Measurements from ENCODE around the gene AP3M1.
"Not testable (repeated sequence)": the region's sequence is repeated elsewhere in the genome, so short reads cannot be mapped to it uniquely, and the experiment has no call there.

The AP3M1 gene

DNA sequence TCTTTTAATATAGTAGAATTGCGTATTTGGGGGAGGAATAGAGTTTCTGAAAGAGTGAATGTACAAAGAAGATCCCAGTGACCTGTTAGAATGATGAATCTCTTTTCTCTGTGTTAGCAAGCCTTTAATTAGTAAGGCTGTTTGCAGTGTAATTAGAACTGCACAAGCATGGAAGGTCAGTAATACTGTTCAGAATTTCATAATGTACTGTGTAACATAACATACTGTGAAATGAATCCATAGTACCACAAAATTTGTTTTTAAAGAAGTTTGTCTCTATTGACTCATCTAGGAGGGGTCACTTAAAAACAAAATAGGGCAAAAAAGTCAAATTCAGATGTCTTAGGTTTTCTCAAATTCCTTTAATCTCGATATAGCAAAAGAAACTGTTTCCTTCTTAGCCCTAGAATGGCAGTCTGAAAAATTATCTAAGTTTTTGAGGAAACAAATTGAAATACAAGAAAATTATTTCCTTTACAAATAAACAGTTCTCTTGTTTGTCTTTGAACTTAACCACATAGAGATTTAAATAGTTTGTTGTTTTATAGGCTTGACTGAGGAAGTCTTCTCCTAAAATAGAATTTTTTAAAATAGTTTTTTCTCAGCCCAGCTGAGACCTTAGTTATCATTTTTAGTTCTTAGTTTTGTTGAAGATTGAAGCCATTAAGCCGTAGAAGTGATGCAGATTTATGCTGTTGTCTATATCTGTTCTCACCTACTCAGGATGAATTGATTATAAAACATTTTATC lies 12.9 kb upstream of the AP3M1 start:
- no peaks in the 10 kb centered on the region for H3K9me3 ChIP-seq (ENCODE audit: control insufficient read depth in 1 of 2, low read length in 2 of 2)
- H3K4me1 ChIP-seq (ENCODE audit: control insufficient read depth in 1 of 2, insufficient read depth in 2 of 2, low read length in 2 of 2) = no peaks in the 10 kb centered on the region
- no peak overlapping the region for H3K9ac ChIP-seq (ENCODE audit: low read depth in 1 of 2, low read length in 2 of 2)
- H3K4me3 ChIP-seq (ENCODE audit: low read depth in 1 of 2, low read length in 2 of 2) = no peak overlapping the region
- no peak overlapping the region for H3K27ac ChIP-seq (ENCODE audit: low read depth, low read length)
- no peaks in the 10 kb centered on the region for H3K36me3 ChIP-seq (ENCODE audit: control insufficient read depth in 1 of 2, insufficient read depth in 2 of 2, low read length in 2 of 2)
- H3K27me3 ChIP-seq (ENCODE audit: control insufficient read depth in 1 of 2, insufficient read depth in 2 of 2, low read length in 2 of 2) = no peaks in the 10 kb centered on the region

GRCh38 chr10:74160013-74160412 lies 9.4 kb upstream of the AP3M1 start:
- no peaks in the 10 kb centered on the region for H3K9me3 ChIP-seq (ENCODE audit: control insufficient read depth in 1 of 2, low read length in 2 of 2)
- no peaks in the 10 kb centered on the region for H3K36me3 ChIP-seq (ENCODE audit: control insufficient read depth in 1 of 2, insufficient read depth in 2 of 2, low read length in 2 of 2)
- no peaks in the 10 kb centered on the region for H3K27me3 ChIP-seq (ENCODE audit: control insufficient read depth in 1 of 2, insufficient read depth in 2 of 2, low read length in 2 of 2)
- no peak overlapping the region for H3K9ac ChIP-seq (ENCODE audit: low read depth in 1 of 2, low read length in 2 of 2)
- no peaks in the 10 kb centered on the region for H3K4me1 ChIP-seq (ENCODE audit: control insufficient read depth in 1 of 2, insufficient read depth in 2 of 2, low read length in 2 of 2)
- H3K27ac ChIP-seq (ENCODE audit: low read depth, low read length) = no peak overlapping the region
- no peak overlapping the region for H3K4me3 ChIP-seq (ENCODE audit: low read depth in 1 of 2, low read length in 2 of 2)

DNA sequence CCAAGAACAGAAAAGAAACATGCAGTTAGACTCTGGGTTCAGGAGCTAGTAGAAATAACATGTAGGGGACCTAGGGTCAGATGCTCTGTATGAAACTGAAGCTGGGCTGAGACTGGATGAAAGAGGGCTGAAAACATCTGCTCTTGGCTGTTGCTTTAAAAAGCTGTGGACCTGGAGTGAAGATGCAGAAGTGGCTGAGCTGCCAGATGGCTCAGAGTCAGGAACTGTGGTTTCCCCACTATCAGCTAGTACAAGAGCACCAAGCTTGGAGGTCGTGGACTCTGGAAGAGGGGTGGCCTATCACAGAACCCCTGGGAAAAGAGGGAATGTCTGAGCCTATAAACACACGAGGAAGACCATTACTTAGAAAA lies 6.3 kb upstream of the AP3M1 start:
- no peak overlapping the region for H3K4me3 ChIP-seq (ENCODE audit: low read depth in 1 of 2, low read length in 2 of 2)
- H3K36me3 ChIP-seq (ENCODE audit: control insufficient read depth in 1 of 2, insufficient read depth in 2 of 2, low read length in 2 of 2) = no peaks in the 10 kb centered on the region
- no peaks in the 10 kb centered on the region for H3K27me3 ChIP-seq (ENCODE audit: control insufficient read depth in 1 of 2, insufficient read depth in 2 of 2, low read length in 2 of 2)
- peaks cover 7 to 8% of the 10 kb centered on the region in 2 donors for H3K4me1 ChIP-seq (ENCODE audit: control insufficient read depth in 1 of 2, insufficient read depth in 2 of 2, low read length in 2 of 2)
- H3K27ac ChIP-seq (ENCODE audit: low read depth, low read length) = no peak overlapping the region
- no peaks in the 10 kb centered on the region for H3K9me3 ChIP-seq (ENCODE audit: control insufficient read depth in 1 of 2, low read length in 2 of 2)
- no peak overlapping the region for H3K9ac ChIP-seq (ENCODE audit: low read depth in 1 of 2, low read length in 2 of 2)

DNA sequence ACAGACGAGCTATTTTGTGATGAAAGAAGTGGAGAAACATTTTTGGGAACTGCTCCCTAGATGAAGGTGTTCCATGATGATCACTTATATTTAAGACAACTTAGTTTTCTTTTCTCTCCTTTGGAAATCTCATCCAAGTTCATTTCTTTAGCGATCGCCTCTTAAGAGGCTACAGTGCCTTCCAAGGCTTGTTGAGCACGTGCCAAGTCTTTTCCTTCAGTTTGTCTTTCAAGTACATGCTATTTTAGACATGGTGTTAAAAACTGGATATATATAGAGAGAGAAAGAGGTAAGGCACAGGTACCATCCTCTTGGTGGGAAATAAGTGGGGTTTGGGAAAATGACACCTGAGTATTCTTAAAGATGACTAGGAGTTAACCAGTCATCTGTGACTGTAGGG lies 3.0 kb upstream of the AP3M1 start:
- Histone ChIP-seq H3K4me3 (ENCODE audit: low read depth in 1 of 2, low read length in 2 of 2) (no peak overlapping the region), H3K9me3 (ENCODE audit: control insufficient read depth in 1 of 2, low read length in 2 of 2) (no peaks in the 10 kb centered on the region), H3K36me3 (ENCODE audit: control insufficient read depth in 1 of 2, insufficient read depth in 2 of 2, low read length in 2 of 2) (no peaks in the 10 kb centered on the region), H3K27me3 (ENCODE audit: control insufficient read depth in 1 of 2, insufficient read depth in 2 of 2, low read length in 2 of 2) (no peaks in the 10 kb centered on the region), H3K4me1 (ENCODE audit: control insufficient read depth in 1 of 2, insufficient read depth in 2 of 2, low read length in 2 of 2) (peaks cover 17 to 23% of the 10 kb centered on the region in 2 donors), H3K27ac (ENCODE audit: low read depth, low read length) (no peak overlapping the region), H3K9ac (ENCODE audit: low read depth in 1 of 2, low read length in 2 of 2) (no peak overlapping the region)

DNA sequence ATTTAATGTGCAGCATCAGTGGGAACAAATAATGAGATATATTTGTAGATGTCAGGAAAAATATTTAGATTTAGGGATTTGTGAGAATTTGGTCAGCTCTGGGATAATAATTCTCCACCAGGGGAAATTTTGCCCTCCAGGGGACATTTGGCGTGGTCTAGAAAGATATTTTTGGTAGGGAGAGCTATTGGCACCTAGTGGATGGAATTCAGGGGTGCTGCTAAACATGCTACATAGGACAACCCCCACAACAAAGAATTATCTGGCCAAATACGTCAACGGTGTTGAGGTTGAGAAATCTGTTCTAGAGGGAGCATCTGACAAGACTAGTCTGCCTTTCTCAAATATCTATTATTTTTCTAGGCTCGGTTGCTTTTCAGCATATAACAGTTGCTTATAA lies 2.5 kb upstream of the AP3M1 start:
- H3K4me1 ChIP-seq (ENCODE audit: control insufficient read depth in 1 of 2, insufficient read depth in 2 of 2, low read length in 2 of 2) = peaks cover 17 to 23% of the 10 kb centered on the region in 2 donors
- no peaks in the 10 kb centered on the region for H3K27me3 ChIP-seq (ENCODE audit: control insufficient read depth in 1 of 2, insufficient read depth in 2 of 2, low read length in 2 of 2)
- no peaks in the 10 kb centered on the region for H3K9me3 ChIP-seq (ENCODE audit: control insufficient read depth in 1 of 2, low read length in 2 of 2)
- no peak overlapping the region for H3K27ac ChIP-seq (ENCODE audit: low read depth, low read length)
- peaks cover 0 to 1% of the 10 kb centered on the region in 2 donors for H3K36me3 ChIP-seq (ENCODE audit: control insufficient read depth in 1 of 2, insufficient read depth in 2 of 2, low read length in 2 of 2)
- no peak overlapping the region for H3K4me3 ChIP-seq (ENCODE audit: low read depth in 1 of 2, low read length in 2 of 2)
- no peak overlapping the region for H3K9ac ChIP-seq (ENCODE audit: low read depth in 1 of 2, low read length in 2 of 2)

DNA sequence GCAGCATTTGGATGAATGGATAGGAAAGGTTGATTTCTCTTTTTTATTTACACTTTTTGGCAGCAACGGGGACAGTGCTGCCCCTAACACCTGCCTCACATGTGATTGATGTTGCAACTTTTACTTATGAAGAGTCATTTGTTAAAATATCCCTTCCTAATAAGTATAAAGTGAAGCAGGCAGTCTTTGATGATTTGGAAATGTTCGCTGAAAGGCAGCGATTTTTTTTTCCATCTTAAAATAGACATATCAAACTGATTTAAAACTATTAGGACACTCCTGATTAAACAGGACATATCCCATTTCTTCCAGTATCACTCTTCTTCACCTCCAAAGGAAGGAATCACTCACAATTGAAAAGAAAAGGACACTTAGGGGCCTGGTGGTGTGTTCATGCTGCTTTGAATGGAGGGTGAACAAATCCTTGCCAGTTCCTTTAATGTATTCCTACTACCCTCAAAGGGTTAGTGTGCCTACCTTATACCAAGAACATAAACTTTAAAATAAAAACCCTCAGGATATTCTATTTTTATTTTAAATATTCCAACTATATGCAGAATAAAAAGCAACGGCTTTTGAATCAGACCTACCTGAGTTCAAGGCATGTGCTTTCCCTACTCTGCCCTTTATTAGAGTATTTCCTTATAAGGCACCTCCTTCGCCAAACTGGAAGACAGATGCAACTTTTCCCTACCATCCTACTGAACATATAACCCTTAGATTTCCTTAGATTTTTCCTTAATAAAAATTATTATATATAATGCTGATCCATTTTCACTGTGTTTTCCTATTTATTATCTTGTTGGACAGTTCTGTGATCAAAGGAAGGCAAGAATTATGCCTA lies 1.5 kb upstream of the AP3M1 start:
- Histone ChIP-seq H3K27me3 (ENCODE audit: control insufficient read depth in 1 of 2, insufficient read depth in 2 of 2, low read length in 2 of 2) (no peaks in the 10 kb centered on the region), H3K27ac (ENCODE audit: low read depth, low read length) (no peak overlapping the region), H3K36me3 (ENCODE audit: control insufficient read depth in 1 of 2, insufficient read depth in 2 of 2, low read length in 2 of 2) (peaks cover 4% of the 10 kb centered on the region in 2 donors), H3K4me3 (ENCODE audit: low read depth in 1 of 2, low read length in 2 of 2) (peak overlapping the region; percentile 92 to 100), H3K9ac (ENCODE audit: low read depth in 1 of 2, low read length in 2 of 2) (peak overlapping the region; percentile 87 to 92), H3K9me3 (ENCODE audit: control insufficient read depth in 1 of 2, low read length in 2 of 2) (no peaks in the 10 kb centered on the region), H3K4me1 (ENCODE audit: control insufficient read depth in 1 of 2, insufficient read depth in 2 of 2, low read length in 2 of 2) (peaks cover 17 to 23% of the 10 kb centered on the region in 2 donors)

DNA sequence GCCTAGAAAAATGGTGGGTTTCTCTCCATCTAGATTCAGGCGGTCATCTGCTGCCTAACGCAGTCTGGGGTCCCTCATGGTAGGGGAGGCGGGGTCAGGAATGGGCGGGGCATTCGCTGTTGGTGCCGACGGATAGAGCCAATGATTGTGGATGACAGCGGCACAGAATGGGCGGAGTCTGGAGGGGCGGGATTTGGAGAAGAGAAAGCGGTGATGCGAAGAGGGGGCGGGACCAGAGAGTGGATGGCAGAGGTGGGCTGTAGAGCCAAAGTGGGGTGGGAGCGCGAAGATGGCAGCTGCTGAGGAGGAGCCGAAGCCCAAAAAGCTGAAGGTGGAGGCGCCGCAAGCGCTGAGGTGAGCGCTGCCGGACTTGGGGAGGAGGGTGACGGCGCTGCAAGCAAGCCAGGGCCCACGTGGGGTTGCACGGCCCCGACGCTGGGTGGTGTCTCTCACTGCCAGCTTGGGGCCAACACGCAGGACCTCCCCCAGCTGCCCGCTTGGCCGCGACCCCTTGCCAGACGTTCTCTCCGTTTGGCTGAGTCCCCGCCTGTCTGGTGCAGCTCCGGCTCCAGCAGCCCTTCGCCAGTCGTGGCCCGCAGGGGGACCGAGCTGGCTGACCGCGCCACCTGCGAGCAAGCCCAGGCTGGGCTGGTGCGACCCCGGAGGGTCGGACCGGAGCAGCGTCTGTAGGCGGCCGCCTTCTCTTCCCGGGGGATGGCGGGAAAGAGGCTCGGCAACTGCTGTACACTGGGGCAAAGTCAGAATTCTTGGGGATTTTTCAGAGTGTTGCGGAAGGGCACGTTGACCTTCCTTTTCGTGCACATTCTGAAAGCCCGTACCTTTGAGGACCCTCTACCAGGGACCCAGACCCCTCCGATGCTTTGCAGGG lies 606 bp upstream of the AP3M1 start, which contains the start of gene ADK:
ADK (plus strand) TSS at position 232 of the 889 bp plus-strand sequence; CDS start at position 290, 58 bp downstream.
- H3K9ac ChIP-seq (ENCODE audit: low read depth in 1 of 2, low read length in 2 of 2) = peak within 1 kb of the TSS; percentile 87 to 92
- peaks cover 4% of the 10 kb centered on the region in 2 donors for H3K36me3 ChIP-seq (ENCODE audit: control insufficient read depth in 1 of 2, insufficient read depth in 2 of 2, low read length in 2 of 2)
- peaks cover 17 to 23% of the 10 kb centered on the region in 2 donors for H3K4me1 ChIP-seq (ENCODE audit: control insufficient read depth in 1 of 2, insufficient read depth in 2 of 2, low read length in 2 of 2)
- peak within 1 kb of the TSS; percentile 92 to 100 for H3K4me3 ChIP-seq (ENCODE audit: low read depth in 1 of 2, low read length in 2 of 2)
- H3K27ac ChIP-seq (ENCODE audit: low read depth, low read length) = peak within 1 kb of the TSS; percentile 86
- H3K9me3 ChIP-seq (ENCODE audit: control insufficient read depth in 1 of 2, low read length in 2 of 2) = no peaks in the 10 kb centered on the region
- no peaks in the 10 kb centered on the region for H3K27me3 ChIP-seq (ENCODE audit: control insufficient read depth in 1 of 2, insufficient read depth in 2 of 2, low read length in 2 of 2)

DNA sequence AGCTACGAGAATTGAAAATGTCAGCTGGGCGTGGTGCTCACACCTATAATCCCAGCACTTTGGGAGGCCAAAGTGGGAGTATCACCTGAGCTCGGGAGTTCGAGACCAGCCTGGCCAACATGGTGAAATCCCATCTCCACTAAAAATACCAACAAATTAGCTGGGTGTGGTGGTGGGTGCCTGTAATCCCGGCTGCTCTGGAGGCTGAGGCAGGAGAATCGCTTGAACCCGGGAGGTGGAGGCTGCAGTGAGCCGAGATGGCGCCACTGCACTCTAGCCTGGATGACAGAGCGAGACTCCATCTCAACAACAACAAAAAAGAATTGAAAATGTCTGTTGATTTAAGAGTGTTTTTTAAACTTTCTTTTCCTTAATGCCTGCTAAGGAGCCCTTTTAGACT lies 3.6 kb downstream of the AP3M1 start:
- H3K27me3 ChIP-seq (ENCODE audit: control insufficient read depth in 1 of 2, insufficient read depth in 2 of 2, low read length in 2 of 2); H3K9me3 ChIP-seq (ENCODE audit: control insufficient read depth in 1 of 2, low read length in 2 of 2); H3K4me3 ChIP-seq (ENCODE audit: low read depth in 1 of 2, low read length in 2 of 2); H3K9ac ChIP-seq (ENCODE audit: low read depth in 1 of 2, low read length in 2 of 2); H3K36me3 ChIP-seq (ENCODE audit: control insufficient read depth in 1 of 2, insufficient read depth in 2 of 2, low read length in 2 of 2); H3K27ac ChIP-seq (ENCODE audit: low read depth, low read length): not testable (repeated sequence)
- peaks cover 10 to 15% of the 10 kb centered on the region in 2 donors for H3K4me1 ChIP-seq (ENCODE audit: control insufficient read depth in 1 of 2, insufficient read depth in 2 of 2, low read length in 2 of 2)

DNA sequence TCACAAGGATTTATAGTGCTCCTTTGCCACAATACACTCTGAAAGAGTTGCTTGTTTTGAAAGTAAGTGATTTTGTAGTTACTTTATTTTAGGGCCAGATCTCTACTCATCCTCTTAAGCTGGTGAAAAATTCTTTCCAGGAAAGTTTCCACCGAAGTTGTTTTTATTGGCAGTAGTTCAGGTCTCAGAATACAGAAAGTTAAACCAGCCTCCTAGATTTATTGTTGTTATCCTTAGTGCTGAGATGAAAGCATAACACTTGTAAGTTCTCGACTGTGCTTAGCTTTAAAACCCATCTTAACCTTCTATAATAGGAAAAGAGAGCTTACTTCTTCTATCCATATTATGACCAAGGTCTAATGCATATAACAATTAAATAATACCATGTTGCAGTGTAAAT lies 5.5 kb downstream of the AP3M1 start:
- Histone ChIP-seq H3K9ac (ENCODE audit: low read depth in 1 of 2, low read length in 2 of 2) (no peak overlapping the region), H3K36me3 (ENCODE audit: control insufficient read depth in 1 of 2, insufficient read depth in 2 of 2, low read length in 2 of 2) (peaks cover 4% of the 10 kb centered on the region in 2 donors), H3K27ac (ENCODE audit: low read depth, low read length) (no peak overlapping the region), H3K27me3 (ENCODE audit: control insufficient read depth in 1 of 2, insufficient read depth in 2 of 2, low read length in 2 of 2) (no peaks in the 10 kb centered on the region), H3K4me1 (ENCODE audit: control insufficient read depth in 1 of 2, insufficient read depth in 2 of 2, low read length in 2 of 2) (peaks cover 7 to 9% of the 10 kb centered on the region in 2 donors), H3K9me3 (ENCODE audit: control insufficient read depth in 1 of 2, low read length in 2 of 2) (no peaks in the 10 kb centered on the region), H3K4me3 (ENCODE audit: low read depth in 1 of 2, low read length in 2 of 2) (no peak overlapping the region)
